HepG2 (cell line): ENCODE results near the gene UTP3. TPM values are rescaled to one million over a fixed set of nuclear protein-coding genes. Genes with fewer than 3 reads are reported as not detected.
A peak's percentile ranks its signal among the peaks of the same experiment; 100 is the strongest.

Experiments
- ARID3A ChIP-seq: IDR thresholded peaks from 2 replicates; pipeline ENCODE4 v1.6.1; 2012; ENCODE audit warnings: low read depth, low read length, improper control_type of control experiment
- ASH2L ChIP-seq: fragments of 300-600, 200-600 bp; sonication (generic); IDR thresholded peaks from 2 replicates; pipeline ENCODE4 v1.7.0; 2017; ENCODE audit warnings: low read depth, mild to moderate bottlenecking, moderate library complexity, mixed read lengths, low read length; ENCODE audit not compliant: insufficient read length
- CAMTA2 ChIP-seq: sonication (generic); formaldehyde crosslinking; IDR thresholded peaks from 2 replicates; pipeline ENCODE4 v1.4.0; 2020; ENCODE audit warnings: mild to moderate bottlenecking, missing genetic modification reagents, borderline replicate concordance
- ELK4 ChIP-seq: sonication (generic); formaldehyde crosslinking; IDR thresholded peaks from 2 replicates; pipeline ENCODE4 v1.9.0; 2021; ENCODE audit warnings: missing genetic modification reagents, borderline replicate concordance
- FOXK2 ChIP-seq: fragments of 450-650 bp; IDR thresholded peaks from 2 replicates; pipeline ENCODE4 v1.6.1; 2016
- GABPB1 ChIP-seq: IDR thresholded peaks from 2 replicates; pipeline ENCODE4 v1.6.1; 2016; ENCODE audit warnings: mild to moderate bottlenecking, missing genetic modification reagents, moderate library complexity, missing compliant biosample characterization
- GATA4 ChIP-seq: sonication (generic); IDR thresholded peaks from 2 replicates; pipeline ENCODE4 v1.6.1; 2016; ENCODE audit warnings: antibody characterized with exemption, low read depth, borderline replicate concordance
- KLF9 ChIP-seq: IDR thresholded peaks from 2 replicates; pipeline ENCODE4 v1.6.1; 2016; ENCODE audit warnings: low read depth
- MEIS2 ChIP-seq: sonication (generic); formaldehyde crosslinking; IDR thresholded peaks from 2 replicates; pipeline ENCODE4 v1.9.0; 2021; ENCODE audit warnings: mild to moderate bottlenecking, missing genetic modification reagents
- NCOA2 ChIP-seq: sonication (generic); formaldehyde crosslinking; IDR thresholded peaks from 2 replicates; pipeline ENCODE4 v1.8.0; 2022; ENCODE audit warnings: inconsistent platforms
- NR2C2 ChIP-seq: sonication (generic); formaldehyde crosslinking; IDR thresholded peaks from 2 replicates; pipeline ENCODE4 v1.4.0; 2020; ENCODE audit warnings: missing genetic modification reagents, mild to moderate bottlenecking, moderate library complexity, borderline replicate concordance
- RFX1 ChIP-seq: fragments of 450-650 bp; IDR thresholded peaks from 2 replicates; pipeline ENCODE4 v1.6.1; 2017
- SETDB1 ChIP-seq: sonication (generic); formaldehyde crosslinking; IDR thresholded peaks from 2 replicates; pipeline ENCODE4 v1.5.1; 2020; ENCODE audit warnings: missing genetic modification reagents, mild to moderate bottlenecking, borderline replicate concordance
- SPEN ChIP-seq: sonication (generic); formaldehyde crosslinking; IDR thresholded peaks from 2 replicates; pipeline ENCODE4 v1.5.1; 2020; ENCODE audit warnings: low read depth, mild to moderate bottlenecking, missing genetic modification reagents
- THYN1 ChIP-seq: sonication (generic); formaldehyde crosslinking; IDR thresholded peaks from 2 replicates; pipeline ENCODE4 v1.8.1; 2023; ENCODE audit warnings: low read depth, mild to moderate bottlenecking, moderate library complexity, missing genetic modification reagents, borderline replicate concordance
- ZNF143 ChIP-seq: sonication (generic); formaldehyde crosslinking; IDR thresholded peaks from 2 replicates; pipeline ENCODE4 v1.4.0; 2020; ENCODE audit warnings: missing genetic modification reagents
- ZNF282 ChIP-seq: fragments of 450-650 bp; IDR thresholded peaks from 2 replicates; pipeline ENCODE4 v1.6.1; 2018; ENCODE audit not compliant: partially characterized antibody
- ZNF441 ChIP-seq: sonication (generic); formaldehyde crosslinking; IDR thresholded peaks from 2 replicates; pipeline ENCODE4 v1.7.0; 2021; ENCODE audit warnings: missing genetic modification reagents, borderline replicate concordance
- ZNF468 ChIP-seq: sonication (generic); formaldehyde crosslinking; IDR thresholded peaks from 2 replicates; pipeline ENCODE4 v1.8.0; 2022; ENCODE audit warnings: mild to moderate bottlenecking, moderate library complexity, missing genetic modification reagents
- ZNF652 ChIP-seq: IDR thresholded peaks from 2 replicates; pipeline ENCODE4 v1.6.1; 2016; ENCODE audit warnings: low read depth, borderline replicate concordance
- ZNF766 ChIP-seq: sonication (generic); formaldehyde crosslinking; IDR thresholded peaks from 2 replicates; pipeline ENCODE4 v1.5.0; 2020; ENCODE audit warnings: missing genetic modification reagents, borderline replicate concordance
- ZNF780A ChIP-seq: sonication (generic); formaldehyde crosslinking; IDR thresholded peaks from 2 replicates; pipeline ENCODE4 v1.8.0; 2022; ENCODE audit warnings: mild to moderate bottlenecking, missing genetic modification reagents, moderate library complexity
- ZNF788 ChIP-seq: sonication (generic); formaldehyde crosslinking; IDR thresholded peaks from 2 replicates; pipeline ENCODE4 v1.5.0; 2020; ENCODE audit warnings: mild to moderate bottlenecking, missing genetic modification reagents, borderline replicate concordance
- polyA plus RNA-seq, 8 experiments: library from polyadenylated mRNA; depleted of rRNA in 3 of 8; stranded (reverse) in 7 of 8; unstranded in 1 of 8; fragments of >200 nt; fragmentation: Illumina TruSeq in 4 of 8; extraction: Trizol in 4 of 8; gene quantifications; 2 replicates each; pipeline versions ENCODE4 v1.2.1 to v1.2.3, GENCODE V29; 2011 to 2016; ENCODE audit warnings: low read depth in 4 of 8, missing spikeins in 1 of 8, mixed read lengths in 1 of 8; ENCODE audit not compliant: insufficient read depth in 1 of 8
- total RNA-seq, 5 experiments: library from RNA; depleted of rRNA; stranded (reverse); fragments of >200 nt; fragmentation: Illumina TruSeq; extraction: Trizol; gene quantifications; 2 replicates each; pipeline ENCODE4 v1.2.3, GENCODE V29; 2016; ENCODE audit warnings: low read depth in 1 of 5
- TF ChIP-seq, protein P1 (sequence below): sonication (generic); formaldehyde crosslinking; IDR thresholded peaks from 2 replicates; pipeline ENCODE4 v1.4.0; 2020; ENCODE audit warnings: missing genetic modification reagents

UTP3 gene
- total and polyA plus RNA-seq, 2 of the 13 experiments (the other 11 are each of a cell fraction or from before 2014, with no cell fraction given), result 6.9 to 19.5 TPM

GRCh38 chr4:70687821-70688794 is at the start of gene UTP3 (continued):
- peak; percentile 98 for TF ChIP-seq GABPB1 (CRISPR knock-in tag)
- TF ChIP-seq SPEN (CRISPR knock-in tag), result peak; percentile 84
- peak; percentile 78; the same call in 1 of the 2 replicates for TF ChIP-seq MEIS2 (CRISPR knock-in tag)
- peak; percentile 96 for TF ChIP-seq ARID3A
- TF ChIP-seq ZNF282, result no peak
- TF ChIP-seq FOXK2, result 0 out of 2 replicates have a peak, but pooled peaks have one; percentile 25
- no peak for TF ChIP-seq RFX1
- no peak; the same call in 1 of the 2 replicates for TF ChIP-seq KLF9
- TF ChIP-seq, protein P1, sequence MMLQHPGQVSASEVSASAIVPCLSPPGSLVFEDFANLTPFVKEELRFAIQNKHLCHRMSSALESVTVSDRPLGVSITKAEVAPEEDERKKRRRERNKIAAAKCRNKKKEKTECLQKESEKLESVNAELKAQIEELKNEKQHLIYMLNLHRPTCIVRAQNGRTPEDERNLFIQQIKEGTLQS (CRISPR knock-in tag), result no peak; the same call in 1 of the 2 replicates
- TF ChIP-seq NR2C2 (CRISPR knock-in tag), result peak; percentile 96
- TF ChIP-seq ELK4, result no peak
- peak; percentile 90 for TF ChIP-seq ZNF441 (CRISPR knock-in tag)
- 0 out of 2 replicates have a peak, but pooled peaks have one; percentile 72 for TF ChIP-seq SETDB1
- TF ChIP-seq ZNF780A (CRISPR knock-in tag), result 0 out of 2 replicates have a peak, but pooled peaks have one; percentile 10
- TF ChIP-seq THYN1 (CRISPR knock-in tag), result no peak
- peak; percentile 77; the same call in 1 of the 2 replicates for TF ChIP-seq ZNF652 (CRISPR knock-in tag)
- TF ChIP-seq NCOA2 (CRISPR knock-in tag), result peak; percentile 69; the same call in 1 of the 2 replicates
- peak; percentile 40; the same call in 1 of the 2 replicates for TF ChIP-seq GATA4
- TF ChIP-seq ZNF788 (CRISPR knock-in tag), result peak; percentile 96; the same call in 1 of the 2 replicates
- TF ChIP-seq ZNF143 (CRISPR knock-in tag), result peak; percentile 94
- peak; percentile 99 for TF ChIP-seq ASH2L
- no peak for TF ChIP-seq ZNF468
- TF ChIP-seq ZNF766, result peak; percentile 97
- TF ChIP-seq CAMTA2 (CRISPR knock-in tag), result peak; percentile 80; the same call in 1 of the 2 replicates
